ENCODE measurements around the gene NF1.
"Not testable (repeated sequence)": the region's sequence is repeated elsewhere in the genome, so short reads cannot be mapped to it uniquely, and the experiment has no call there.

The NF1 gene

DNA sequence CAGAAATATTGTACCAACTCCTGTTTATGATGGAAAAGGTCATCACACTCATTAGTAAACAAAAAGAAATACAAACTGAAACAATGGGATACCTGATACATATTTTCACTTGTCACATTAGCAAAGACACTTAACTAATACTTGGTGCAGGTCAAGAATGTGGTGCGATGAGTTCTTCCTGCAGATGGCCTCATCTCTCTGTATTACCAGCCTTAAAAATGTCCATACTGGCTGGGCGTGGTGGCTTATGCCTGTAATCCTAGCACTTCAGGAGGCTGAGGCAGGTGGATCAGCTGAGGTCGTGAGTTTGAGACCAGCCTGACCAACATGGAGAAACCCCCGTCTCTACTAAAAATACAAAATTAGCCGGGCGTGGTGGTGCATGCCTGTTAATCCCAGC is 288.7 kb downstream of the NF1 start:
- not testable (repeated sequence) for DNase-seq (ENCODE audit: low read depth, low spot score)

DNA sequence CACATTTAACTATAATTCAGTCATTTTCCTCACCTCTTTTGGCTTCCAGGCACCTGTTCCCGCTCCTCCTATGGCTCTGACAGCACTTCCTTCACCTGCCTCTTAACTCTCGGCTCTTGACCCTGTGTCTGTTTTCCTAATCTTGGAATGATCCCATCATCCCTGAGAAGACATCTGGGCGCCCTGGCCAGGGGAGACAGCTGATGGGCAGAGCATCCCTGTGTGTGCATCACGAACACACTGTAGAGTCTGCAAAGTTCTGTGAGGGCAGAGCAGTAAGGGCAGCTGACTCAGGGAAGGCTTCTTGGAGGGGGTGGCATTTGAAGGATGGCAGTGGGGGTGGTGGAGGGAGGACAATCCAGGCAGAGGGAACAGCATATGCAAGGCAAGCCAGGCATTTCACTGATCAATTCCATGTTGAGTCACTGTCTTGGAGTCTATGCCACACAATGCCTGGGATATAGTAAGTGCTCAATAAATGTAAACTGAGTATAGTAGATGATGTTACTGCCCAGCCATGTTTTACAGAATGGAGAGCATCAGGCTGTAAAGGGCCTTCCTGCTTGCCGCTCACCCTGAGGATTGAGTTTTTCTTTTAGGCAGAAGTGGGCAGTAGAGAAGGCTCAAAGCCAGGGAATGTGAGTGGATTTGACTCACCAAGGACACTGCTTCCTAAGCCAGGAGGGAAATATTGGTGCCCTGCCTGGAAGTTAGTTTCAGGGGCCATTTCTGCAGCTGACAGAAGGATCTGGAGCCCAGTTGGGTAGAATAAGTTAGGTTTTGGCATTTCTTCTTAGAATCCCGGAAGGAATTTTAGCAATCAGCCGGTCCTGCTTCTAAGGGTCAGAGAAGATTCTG is 290.9 kb downstream of the NF1 start:
- DNase-seq (ENCODE audit: low read depth, low spot score): no peak

DNA sequence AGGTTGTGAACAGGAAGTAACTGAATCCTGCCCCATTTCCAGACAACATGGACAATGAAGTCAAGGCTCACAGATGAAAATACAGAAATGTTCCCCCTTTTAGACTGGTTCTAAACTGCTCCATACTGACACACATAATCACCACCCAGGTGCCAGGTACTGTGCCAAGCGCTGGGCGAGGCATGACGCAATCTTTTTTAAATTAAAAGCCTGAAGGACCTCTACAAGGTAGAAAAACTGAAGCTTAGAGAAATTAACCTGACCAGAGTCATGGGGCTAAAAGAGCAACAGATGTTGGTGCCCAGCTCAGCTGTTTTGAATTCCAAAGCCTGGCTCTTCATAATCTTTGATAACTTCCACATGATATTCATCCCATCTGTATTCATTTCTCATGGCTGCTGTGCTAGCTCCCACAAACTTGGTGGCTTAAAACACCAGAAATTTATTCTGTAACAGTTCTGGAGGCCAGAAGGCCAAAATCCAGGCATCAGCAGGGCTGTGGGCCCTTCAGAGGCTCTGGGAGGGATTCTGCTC is 291.8 kb downstream of the NF1 start:
- no peak for DNase-seq (ENCODE audit: low read depth, low spot score)

DNA sequence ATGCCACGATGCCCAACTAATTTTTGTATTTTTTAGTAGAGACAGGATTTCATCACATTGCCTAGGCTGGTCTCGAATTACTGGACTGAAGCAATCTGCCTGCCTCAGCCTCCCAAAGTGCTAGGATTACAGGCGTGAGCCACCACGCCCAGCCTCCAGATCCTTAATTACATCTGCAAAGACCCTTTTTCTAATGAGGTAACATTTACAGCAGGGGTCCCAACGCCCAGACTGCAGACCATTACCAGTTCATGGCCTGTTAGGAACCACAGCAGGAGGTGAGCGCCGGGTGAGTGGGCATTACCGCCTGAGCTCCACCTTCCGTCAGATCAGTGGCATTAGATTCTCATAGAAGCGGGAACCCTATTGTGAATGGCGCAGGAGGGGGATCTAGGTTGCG is 292.7 kb downstream of the NF1 start:
- no peak for DNase-seq (ENCODE audit: low read depth, low spot score)

DNA sequence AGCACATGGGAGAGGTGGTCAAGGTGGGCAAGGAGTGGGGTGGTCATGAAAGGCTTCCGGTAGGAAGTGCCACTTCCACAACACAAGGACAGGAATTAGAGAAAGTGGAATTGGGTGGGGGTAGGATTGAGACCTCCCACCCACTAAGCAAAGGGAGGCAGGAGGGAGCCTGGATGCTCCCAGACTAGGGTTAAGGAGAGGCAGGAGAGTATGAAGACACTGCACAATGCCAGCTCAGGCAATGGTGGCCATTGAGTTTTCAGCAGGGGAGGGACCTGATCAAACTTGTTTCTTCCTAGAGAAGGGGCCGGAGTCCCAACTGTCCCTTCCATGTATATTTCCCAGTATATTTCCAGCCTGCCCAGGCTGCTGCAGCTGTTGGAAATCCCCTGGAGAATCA is 293.6 kb downstream of the NF1 start:
- no peak for DNase-seq (ENCODE audit: low read depth, low spot score)

DNA sequence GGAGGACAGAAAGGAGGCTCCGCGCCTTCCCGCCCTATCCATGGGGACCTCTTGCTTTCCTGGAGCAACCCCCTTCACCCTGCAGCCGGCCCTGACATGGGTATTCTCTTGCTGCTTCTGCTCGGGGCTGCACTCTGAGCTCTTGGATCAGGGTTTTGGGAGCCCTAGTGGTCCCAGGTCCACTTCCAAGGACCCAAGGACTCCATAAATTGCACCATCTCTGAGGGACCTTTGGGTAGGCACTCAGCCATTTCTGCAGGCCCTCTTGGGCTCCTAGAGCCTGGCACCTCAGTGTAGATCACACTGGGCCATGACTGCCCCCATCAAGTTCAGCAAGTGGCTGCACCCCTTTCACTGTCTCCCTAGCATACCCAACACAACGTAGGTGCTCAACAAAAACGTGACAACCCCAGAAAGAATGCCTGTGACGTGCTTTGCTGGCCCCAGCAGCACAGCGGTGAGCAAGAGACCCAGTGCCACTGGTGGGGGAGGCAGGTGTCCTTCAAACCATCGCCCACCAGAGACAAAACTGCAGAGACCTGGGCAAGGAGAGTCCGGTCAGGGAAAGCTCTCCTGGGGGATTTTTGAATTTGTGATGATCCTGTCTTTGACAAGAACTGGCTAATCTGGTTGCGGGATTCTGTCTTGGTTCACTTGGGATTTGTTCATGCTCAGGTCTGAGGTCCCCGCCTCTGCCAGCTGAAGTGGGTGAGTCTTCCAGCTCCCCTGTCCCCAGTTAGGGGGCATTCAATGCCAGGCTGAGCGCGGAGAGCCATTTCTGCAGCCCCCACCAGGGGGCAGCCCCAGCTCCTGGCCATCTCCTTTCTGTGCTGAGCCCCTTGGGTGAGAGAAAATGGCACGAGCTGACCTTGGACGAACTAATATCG is 294.2 kb downstream of the NF1 start:
- no peak for DNase-seq (ENCODE audit: low read depth, low spot score)

DNA sequence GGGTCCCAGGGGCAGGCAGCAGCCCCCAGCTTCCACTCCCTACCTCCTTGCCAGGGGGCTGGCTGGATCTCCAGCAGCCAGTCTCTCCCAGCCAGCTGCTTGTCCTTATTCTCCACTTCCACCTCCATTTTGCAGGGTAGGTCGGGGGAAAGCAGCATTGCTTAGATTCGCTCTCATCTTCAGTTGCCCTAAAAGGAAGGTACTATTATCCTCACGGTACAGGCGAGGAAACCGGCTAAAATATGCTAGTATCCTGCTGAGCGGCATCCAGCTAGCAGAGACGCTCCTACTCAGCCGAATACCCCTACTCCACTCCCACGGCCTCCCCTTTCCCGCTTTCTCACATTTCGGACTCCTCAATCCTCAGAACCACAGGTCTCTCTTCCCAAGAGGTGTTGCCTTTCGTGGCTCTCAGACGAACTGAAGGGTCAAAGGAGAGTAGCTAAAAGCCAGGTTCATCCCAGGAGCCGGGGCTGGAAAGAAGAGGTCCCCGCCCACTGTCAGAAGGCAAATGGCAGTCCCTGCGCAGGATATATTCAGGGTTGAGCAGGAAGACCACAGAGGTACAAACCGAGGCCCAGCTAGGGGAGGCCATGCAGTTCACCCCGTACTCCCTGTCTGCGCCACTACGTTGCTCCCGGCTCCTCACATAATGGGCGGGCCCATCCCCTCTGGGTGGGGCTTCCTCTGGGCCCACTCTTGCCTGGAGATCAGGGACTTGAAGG is 295.0 kb downstream of the NF1 start:
- DNase-seq (ENCODE audit: low read depth, low spot score): no peak

DNA sequence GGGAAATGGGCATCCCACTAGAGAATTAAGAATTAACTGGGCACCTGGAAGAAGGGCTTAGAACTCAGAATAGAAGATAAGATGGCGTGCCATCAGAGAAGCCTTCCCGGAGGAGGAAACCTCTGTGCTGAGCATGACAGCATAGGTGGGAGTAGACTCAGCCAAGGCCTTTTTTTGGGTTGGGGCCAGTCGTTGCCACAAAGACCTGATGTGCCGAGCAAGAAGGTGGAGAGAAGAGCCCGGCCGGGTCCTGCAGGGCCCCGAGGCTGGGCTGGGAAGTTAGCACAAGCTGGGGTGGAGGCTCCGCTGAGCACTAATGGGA is 295.6 kb downstream of the NF1 start:
- DNase-seq (ENCODE audit: low read depth, low spot score): no peak

DNA sequence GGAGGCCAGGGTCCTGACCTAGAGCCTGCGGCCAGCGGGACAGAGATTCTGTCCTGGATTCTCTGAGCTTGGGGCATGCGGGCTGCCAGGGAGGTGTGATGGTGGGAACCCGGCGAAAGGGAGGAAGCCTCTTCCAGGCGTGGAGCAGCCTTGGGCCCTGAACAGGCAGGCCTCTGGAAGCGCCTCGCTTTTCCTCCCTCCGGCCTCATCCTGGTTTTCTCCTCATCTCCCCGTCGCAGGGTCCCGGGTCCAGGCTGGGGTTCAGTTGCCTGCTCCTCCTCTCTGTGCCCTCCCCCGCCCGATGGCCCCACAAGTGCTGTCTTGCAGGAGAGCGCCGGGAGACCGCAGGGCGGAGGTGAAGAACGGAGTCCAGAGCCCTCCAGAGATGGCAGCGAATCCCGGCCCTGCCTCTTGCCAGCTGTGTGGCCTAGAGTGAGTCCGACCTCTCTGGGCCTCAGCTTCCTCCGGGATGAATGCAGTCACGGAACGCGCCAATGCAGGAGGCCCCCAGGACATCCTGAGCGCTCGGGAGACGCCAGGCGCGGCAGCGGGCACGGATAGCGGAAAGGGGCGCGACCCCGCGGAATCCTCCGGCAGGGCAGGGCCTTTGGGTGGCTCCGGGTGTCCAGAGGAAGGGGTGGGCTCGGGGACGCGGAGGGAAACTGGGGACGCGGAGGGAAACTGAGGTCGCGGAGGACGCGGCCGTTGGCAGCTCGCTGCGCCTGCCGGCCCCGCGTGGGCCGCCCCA is 296.1 kb downstream of the NF1 start:
- no peak for DNase-seq (ENCODE audit: low read depth, low spot score)

DNA sequence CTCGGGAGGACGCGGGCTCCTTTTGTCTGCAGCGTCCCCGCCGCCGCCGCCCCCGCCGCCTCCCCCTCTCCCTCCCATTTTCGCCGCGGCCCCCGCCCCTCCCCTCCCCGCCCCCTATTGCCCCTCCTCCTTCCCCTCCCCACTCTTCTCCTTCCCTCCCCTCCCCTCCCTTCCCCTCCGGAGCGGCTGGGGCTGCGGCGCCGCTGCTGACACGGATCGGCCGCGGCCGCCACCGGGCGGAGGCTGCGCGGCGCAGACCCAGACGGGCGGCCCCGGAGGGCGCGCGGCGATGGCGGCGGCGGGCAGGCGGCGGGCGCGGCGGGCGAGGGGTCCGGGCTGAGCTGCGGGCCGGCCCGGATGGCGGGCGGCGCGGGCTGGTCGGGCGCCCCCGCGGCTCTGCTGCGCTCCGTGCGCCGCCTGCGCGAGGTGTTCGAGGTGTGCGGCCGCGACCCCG is 296.7 kb downstream of the NF1 start, which contains the start of gene RAB11FIP4:
RAB11FIP4 (plus strand) TSS at position 180 of the 454 bp plus-strand sequence; CDS start at position 358, 178 bp downstream.
- no peak for DNase-seq (ENCODE audit: low read depth, low spot score)

DNA sequence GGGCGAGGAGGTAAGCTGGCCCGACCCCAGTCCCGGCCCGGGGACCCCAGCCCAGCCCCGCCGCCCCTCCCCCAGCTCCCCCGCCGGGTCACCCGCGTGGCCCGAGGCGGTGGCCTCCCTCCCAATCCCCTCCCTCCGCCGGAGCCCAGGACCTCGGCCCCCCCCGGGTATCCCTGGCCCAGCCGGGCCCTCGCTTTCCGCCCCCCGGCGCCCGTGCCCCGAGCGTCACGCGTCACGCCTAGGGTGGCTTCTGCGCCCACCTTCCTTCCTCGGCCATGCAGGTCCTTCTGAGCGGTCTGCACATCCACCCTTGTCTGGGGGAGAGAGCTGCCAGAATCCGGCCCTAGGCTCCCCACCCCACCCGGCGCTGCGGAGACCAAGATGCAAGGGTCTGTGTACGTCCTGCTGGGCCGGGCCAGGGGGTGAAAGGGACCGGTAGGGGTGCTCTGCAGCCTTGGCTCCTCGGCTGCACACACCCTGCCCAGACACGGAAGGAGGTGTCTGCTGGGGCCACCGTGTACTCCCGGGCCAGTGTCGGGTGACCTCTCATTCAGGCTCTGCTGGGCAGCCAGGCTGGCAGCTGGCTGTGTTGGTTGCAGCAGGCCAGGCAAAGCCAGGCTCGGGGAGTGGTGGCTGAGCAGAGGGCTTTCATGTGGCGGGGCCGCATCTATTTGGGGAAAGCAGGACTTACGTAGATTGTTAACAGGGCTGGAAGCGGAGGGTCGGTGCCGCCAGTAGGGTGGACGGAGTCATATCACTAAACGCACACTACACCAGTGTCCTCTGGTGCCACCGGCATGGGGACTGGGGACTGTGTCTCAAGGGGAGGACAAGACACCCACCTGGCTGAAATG is 297.5 kb downstream of the NF1 start:
- DNase-seq (ENCODE audit: low read depth, low spot score): no peak

DNA sequence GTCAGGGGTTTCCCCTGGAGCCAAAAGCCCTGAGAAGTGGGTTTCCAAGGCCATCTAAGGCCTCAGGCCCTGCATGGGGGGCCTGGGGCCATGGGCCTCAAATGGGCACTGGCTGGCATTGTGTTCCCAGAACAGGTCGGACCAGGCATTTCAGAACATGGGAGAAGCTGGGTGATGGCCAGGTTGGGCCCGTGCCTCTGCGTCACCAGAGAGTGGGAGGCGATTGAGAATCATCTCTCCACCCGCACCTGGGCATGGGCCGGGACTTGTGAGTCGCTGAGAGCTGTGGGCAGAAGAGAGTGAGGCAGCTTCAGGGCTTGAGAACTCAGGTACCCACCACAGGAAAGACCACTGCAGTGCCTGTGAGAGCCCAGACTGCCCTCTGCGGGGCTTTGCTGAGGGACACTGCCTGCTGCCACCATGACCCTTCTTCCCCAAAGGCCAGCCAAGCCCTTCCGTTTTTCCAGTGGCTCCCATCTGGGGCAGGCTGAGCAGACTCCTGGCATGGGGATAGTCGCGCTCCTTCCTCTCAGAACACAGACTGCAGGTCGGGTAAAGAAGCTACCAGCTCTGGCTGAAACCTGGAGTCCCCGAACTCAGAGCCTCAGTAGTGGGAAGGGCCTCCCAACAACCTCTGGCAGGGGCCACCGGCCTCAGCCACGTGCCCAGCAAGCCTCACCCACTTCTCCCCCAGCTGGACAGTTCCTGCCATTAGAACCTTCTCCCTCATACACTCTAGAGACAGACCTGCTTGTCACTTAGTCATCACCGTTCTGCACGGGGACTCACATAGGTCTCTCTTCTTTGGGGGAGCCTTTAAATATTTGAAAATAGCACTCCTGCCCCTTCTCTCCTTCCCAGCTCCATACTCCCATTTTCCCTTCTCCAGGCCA is 298.3 kb downstream of the NF1 start:
- DNase-seq (ENCODE audit: low read depth, low spot score): no peak

DNA sequence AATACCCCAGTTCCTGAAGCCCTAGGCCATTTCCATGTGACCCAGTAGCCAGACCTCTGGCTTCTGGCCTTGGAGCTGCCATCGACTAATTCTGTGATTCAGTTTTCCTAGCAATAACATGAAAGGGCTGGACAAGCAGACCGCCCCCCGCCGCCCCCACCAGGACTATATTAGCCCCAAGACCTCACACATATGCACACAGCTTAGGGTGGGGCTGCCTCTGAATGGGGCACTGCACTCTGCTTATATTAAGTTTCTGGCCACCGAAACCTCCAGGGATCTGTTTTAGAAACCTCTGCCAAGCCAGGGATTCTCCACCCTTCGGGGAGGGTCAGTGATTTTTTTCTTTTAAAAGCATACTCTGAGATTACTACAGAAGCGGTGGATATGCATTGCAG is 299.0 kb downstream of the NF1 start:
- DNase-seq (ENCODE audit: low read depth, low spot score): no peak

DNA sequence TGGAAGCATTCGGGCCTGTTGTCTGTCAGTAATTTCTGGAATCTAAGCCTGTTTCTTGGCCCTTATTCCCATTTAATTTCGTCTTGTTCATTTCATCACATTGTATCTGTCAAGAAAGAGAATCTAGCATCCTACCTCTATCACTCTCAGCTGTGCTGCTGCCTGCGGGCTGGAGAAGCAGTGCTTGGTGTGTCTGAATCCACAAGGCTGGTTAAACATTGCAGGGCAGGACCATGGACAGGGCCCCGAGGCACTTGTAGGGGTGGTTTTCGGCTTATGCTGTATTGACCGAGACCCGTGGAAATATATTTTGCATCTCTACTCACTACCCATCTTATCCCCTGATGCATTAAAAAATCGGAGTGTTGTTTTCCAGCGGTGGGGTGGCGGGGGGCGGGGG is 299.8 kb downstream of the NF1 start:
- DNase-seq (ENCODE audit: low read depth, low spot score): peak; percentile 58

DNA sequence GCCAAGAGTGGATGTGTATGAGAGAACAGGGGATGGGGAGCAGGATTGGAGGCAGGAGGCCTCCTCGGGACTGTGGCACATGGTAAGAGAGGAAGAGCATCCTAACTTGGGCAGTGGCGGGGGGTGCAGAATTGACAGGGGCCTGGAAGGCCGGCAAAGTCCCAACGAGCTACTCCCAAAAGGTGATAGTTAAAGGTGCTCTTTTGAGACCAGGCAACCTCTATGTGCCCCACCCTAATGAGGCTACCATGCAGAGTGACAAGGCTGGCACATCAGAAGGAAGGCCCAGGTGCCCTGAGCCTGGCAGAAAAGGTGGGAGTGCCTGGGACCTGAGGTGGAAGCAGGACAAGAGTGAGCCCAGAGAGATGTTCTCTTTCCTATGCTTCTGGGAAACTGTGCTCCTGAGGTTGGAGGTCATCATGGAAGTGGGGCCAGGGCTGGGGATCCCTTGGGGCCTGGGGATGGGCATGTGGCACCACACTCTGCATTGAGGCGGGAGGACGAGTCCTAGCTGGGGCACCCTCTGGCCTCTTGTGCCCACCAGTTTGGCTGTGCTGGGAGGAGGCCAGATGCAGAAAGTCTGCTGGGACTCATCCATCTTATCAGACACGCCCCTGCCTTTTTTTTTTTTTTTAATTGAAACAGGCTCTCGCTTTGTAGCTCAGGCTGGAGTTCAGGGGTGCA is 302.6 kb downstream of the NF1 start:
- DNase-seq (ENCODE audit: low read depth, low spot score): no peak

DNA sequence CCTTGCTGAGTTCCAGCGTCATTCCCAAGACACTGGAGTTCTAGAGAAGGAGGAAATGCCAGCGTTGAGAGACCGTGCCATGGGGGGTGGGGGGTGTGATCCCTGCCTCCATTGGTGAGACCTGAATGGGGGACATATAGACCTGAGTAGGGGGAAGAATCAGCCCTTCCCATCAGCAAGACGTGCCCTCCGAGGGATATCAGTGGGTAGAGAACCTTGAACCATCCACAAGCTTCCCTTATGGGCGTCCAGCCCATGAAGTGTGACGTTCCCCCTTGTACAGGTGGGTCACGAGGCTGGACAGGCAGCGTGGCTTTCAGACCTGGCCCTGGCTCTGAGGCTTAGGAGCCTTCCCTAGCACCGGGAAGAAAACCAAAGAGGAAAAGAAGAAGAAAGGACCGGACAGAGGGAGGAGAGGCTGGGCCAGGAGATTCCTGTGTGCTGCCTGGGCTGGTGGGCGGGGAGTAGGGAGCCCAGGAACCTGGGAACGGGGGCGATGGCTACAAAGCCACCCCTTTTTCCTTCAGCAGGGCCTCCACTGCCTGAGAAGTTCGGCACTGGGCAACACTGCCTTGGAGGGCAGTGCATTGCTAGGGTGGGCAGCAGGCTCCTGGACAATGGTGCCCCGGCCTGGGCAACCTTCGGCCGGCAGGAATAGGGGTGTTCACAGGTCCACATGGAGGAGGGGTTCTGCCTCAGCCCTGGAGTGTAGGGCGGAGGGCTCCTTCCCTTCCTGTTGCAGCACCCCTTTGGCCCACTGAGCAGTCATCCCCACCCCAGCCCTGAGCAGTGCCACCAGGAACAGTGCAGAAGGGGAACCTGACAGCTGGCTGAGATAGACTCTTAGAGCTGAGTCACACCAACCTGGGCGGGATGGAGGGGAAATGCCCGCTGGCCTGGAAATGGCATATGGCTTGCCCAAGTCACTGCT is 303.9 kb downstream of the NF1 start:
- no peak for DNase-seq (ENCODE audit: low read depth, low spot score)

DNA sequence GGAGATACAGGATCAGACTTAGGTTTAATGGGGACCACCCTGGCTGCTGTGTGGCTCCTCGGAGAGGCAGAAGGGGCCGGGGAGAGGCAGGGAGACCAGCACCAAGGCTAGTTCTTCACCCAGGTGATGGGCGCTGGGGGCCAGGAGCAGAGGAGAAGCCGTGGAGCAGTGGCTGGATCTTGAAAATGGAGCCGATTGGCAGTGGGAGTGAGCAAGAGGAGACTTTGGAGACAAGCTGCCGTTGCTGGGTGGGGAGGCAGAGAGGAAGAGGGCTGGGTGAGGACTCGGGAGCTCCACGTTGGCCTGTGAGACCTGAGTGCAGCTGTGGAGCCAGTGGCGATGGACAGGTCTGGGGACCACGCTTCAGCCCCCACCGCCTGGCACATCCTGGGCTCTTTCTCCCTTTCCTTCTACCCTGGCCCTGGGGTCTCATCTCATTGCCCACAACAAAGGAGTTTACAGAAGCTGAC is 305.7 kb downstream of the NF1 start:
- no peak for DNase-seq (ENCODE audit: low read depth, low spot score)
